Measurements from ENCODE around the gene AMOTL2. TPM values are rescaled to one million over a fixed set of nuclear protein-coding genes. Genes with fewer than 3 reads are reported as not detected.

Gene AMOTL2
- total RNA-seq, 1 experiment from 2014 or later = 30.9 TPM

DNA sequence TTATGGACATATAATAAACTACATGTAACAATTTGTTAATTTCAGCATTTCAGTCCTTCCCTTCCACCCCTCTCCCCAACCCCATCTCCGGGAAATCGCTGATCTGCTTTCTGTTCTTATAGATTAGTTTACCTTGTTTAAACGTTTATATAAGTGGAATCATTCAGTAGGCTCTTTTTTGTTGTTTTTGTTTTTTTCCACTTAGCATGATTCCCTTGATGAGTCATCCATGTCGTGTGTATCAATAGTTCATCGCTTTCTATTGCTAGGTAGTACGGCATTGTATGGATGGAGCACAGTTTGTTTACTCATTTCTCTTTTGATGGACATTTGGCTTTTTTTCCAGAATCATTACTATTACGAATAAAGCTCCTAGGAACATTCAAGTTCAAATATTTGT, 23.5 kb upstream of the AMOTL2 start:
- Histone ChIP-seq H2AK5ac (ENCODE audit: insufficient read length, low read length) (no peak overlapping the region), H2AFZ (ENCODE audit: low read length) (no peak overlapping the region), H3K4ac (ENCODE audit: low read depth, low read length) (no peak overlapping the region), H3K27me3 (ENCODE audit: insufficient read depth, low read length) (no peaks in the 10 kb centered on the region; the same call in 1 of the 2 replicates), H2BK12ac (ENCODE audit: insufficient read length, low read depth, low read length) (no peak overlapping the region), H3K23ac (ENCODE audit: insufficient read length, low read depth, low read length) (no peak overlapping the region), H3K4me1 (ENCODE audit: insufficient read depth, low read length) (no peaks in the 10 kb centered on the region), H3K9me3 (ENCODE audit: control insufficient read depth, low read depth, low read length) (peaks cover 9% of the 10 kb centered on the region), H4K20me1 (ENCODE audit: control insufficient read depth, insufficient read depth, insufficient read length) (no peaks in the 10 kb centered on the region), H3K23me2 (ENCODE audit: insufficient read length, low read depth, low read length, poor library complexity, severe bottlenecking) (no peaks in the 10 kb centered on the region), H2BK5ac (ENCODE audit: insufficient read length, low read length) (no peak overlapping the region), H2BK120ac (ENCODE audit: low read depth, low read length, poor library complexity, severe bottlenecking) (no peak overlapping the region), H3K18ac (ENCODE audit: insufficient read length, low read depth, low read length) (no peak overlapping the region), H2BK15ac (ENCODE audit: low read depth, low read length) (no peak overlapping the region), H3K4me2 (ENCODE audit: insufficient read depth, insufficient read length, low read length) (no peak overlapping the region), H3K56ac (ENCODE audit: insufficient read length, low read depth, low read length) (no peak overlapping the region), H4K8ac (replicated peaks; ENCODE audit: insufficient read length, low read depth, low read length) (no peak overlapping the region), H3T11ph (ENCODE audit: low read length) (no peak overlapping the region), H3K27ac (ENCODE audit: insufficient read length, low read depth, low read length) (no peak overlapping the region), H2BK20ac (ENCODE audit: low read depth, low read length, poor library complexity, severe bottlenecking) (no peak overlapping the region), H4K5ac (ENCODE audit: insufficient read length, low read depth, low read length) (no peak overlapping the region), H3K79me1 (ENCODE audit: insufficient read depth, low read depth, low read length, poor library complexity, severe bottlenecking) (no peaks in the 10 kb centered on the region), H4K91ac (ENCODE audit: insufficient read length, low read depth, low read length) (no peak overlapping the region), H3K9ac (ENCODE audit: extremely low read depth, insufficient read length, low read length) (no peak overlapping the region), H3K14ac (ENCODE audit: insufficient read depth, low read length) (no peak overlapping the region), H3K79me2 (ENCODE audit: insufficient read depth, low read length) (no peaks in the 10 kb centered on the region)
- peaks cover 7 to 9% (median 7%) of the 10 kb centered on the region in 3 experiments; a peak in 6 of 7 replicates for H3K36me3 Mint-ChIP-seq (ENCODE audit: insufficient read depth in 1 of 3, low read depth in 3 of 3)
- no CpG with 5 or more reads among the region's 7 CpGs for WGBS (ENCODE audit: extremely low coverage, insufficient read length, low lambda C conversion rate)
- H3K9me3 Mint-ChIP-seq = peaks cover 13 to 19% of the 10 kb centered on the region in 2 experiments
- no peak overlapping the region for H3K27ac Mint-ChIP-seq
- no peak for DNase-seq
- H3K27me3 Mint-ChIP-seq (ENCODE audit: low read depth) = peaks cover 86% of the 10 kb centered on the region
- H3K4me1 Mint-ChIP-seq = no peaks in the 10 kb centered on the region
- TF ChIP-seq, protein P1, sequence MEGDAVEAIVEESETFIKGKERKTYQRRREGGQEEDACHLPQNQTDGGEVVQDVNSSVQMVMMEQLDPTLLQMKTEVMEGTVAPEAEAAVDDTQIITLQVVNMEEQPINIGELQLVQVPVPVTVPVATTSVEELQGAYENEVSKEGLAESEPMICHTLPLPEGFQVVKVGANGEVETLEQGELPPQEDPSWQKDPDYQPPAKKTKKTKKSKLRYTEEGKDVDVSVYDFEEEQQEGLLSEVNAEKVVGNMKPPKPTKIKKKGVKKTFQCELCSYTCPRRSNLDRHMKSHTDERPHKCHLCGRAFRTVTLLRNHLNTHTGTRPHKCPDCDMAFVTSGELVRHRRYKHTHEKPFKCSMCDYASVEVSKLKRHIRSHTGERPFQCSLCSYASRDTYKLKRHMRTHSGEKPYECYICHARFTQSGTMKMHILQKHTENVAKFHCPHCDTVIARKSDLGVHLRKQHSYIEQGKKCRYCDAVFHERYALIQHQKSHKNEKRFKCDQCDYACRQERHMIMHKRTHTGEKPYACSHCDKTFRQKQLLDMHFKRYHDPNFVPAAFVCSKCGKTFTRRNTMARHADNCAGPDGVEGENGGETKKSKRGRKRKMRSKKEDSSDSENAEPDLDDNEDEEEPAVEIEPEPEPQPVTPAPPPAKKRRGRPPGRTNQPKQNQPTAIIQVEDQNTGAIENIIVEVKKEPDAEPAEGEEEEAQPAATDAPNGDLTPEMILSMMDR (conservative IDR thresholded peaks at IDR 0.05) = no peak
- H3K4me3 Mint-ChIP-seq = no peak overlapping the region

All from H9 (cell line).